Ishikawa (cell line): Measurements from ENCODE around the gene RNU5B-1.

Experiments used
- CEBPB ChIP-seq: IDR thresholded peaks from 2 replicates; pipeline ENCODE4 v1.6.1; 2012
- CREB1 ChIP-seq: IDR thresholded peaks from 2 replicates; pipeline ENCODE4 v1.6.1; 2012; ENCODE audit warnings: low read depth
- EGR1 ChIP-seq: IDR thresholded peaks from 2 replicates; pipeline ENCODE4 v1.6.1; 2012
- EP300 ChIP-seq: IDR thresholded peaks from 2 replicates; pipeline ENCODE4 v1.6.1; 2012; ENCODE audit warnings: borderline replicate concordance
- FOXM1 ChIP-seq: IDR thresholded peaks from 2 replicates; pipeline ENCODE4 v1.6.1; 2012; ENCODE audit warnings: low read depth, borderline replicate concordance
- NFIC ChIP-seq: IDR thresholded peaks from 2 replicates; pipeline ENCODE4 v1.6.1; 2012
- RAD21 ChIP-seq: IDR thresholded peaks from 2 replicates; pipeline ENCODE4 v1.6.1; 2012; ENCODE audit warnings: low read depth
- REST ChIP-seq: IDR thresholded peaks from 2 replicates; pipeline ENCODE4 v1.6.1; 2012; ENCODE audit warnings: low read depth, mild to moderate bottlenecking
- TAF1 ChIP-seq: IDR thresholded peaks from 2 replicates; pipeline ENCODE4 v1.6.1; 2012; ENCODE audit warnings: low read depth, mild to moderate bottlenecking
- TCF12 ChIP-seq: IDR thresholded peaks from 2 replicates; pipeline ENCODE4 v1.6.1; 2012; ENCODE audit warnings: low read depth
- TEAD4 ChIP-seq: IDR thresholded peaks from 2 replicates; pipeline ENCODE4 v1.6.1; 2012
- USF1 ChIP-seq: IDR thresholded peaks from 2 replicates; pipeline ENCODE4 v1.6.1; 2012
- YY1 ChIP-seq: IDR thresholded peaks from 2 replicates; pipeline ENCODE4 v1.6.1; 2012; ENCODE audit warnings: low read depth
- ZBTB7A ChIP-seq: IDR thresholded peaks from 2 replicates; pipeline ENCODE4 v1.6.1; 2012; ENCODE audit warnings: low read depth
- TF ChIP-seq, protein P1 (sequence below): IDR thresholded peaks from 2 replicates; pipeline ENCODE4 v1.6.1; 2012

Gene RNU5B-1

DNA sequence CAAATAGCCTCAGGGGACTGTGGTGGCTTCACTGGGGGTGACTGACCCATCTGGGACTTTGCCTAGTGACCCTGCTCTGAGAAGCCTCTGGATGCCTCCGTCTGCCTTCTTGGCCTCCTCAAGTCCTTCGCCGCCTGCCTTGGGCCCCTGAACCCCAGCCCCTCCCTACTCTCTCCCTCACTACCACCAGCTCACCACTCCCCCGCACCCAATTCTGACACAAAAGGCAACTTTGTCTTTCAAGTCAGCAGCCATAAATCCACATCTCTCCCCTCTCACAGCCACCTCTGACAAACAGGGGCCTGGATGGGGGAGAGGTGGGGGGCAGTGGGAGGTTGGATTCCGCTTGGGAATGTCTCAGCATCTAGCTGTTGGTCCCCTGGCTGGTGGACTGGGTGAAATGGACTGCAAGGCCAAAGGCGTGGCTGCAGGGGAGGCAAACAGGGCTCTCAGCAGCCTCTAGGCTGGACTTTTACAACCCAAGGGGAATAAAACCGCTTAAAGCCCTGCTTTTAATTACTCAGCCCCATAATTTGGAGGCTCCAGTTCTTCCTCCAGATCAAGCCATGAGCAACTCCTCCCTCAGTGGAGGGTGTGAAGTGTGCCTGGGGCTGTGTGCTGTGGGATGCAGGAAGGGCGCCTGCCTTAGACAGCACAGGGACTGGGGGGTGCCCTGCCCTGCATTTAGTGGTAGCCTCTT lies 39.9 kb downstream of the RNU5B-1 start:
- TF ChIP-seq REST (no peak), YY1 (no peak), USF1 (no peak), TEAD4 (no peak), RAD21 (no peak), ZBTB7A (no peak), NFIC (no peak), TCF12 (no peak), EGR1 (no peak), TAF1 (no peak), EP300 (no peak), FOXM1 (no peak), CREB1 (no peak)
- TF ChIP-seq, protein P1, sequence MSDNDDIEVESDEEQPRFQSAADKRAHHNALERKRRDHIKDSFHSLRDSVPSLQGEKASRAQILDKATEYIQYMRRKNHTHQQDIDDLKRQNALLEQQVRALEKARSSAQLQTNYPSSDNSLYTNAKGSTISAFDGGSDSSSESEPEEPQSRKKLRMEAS, result no peak

GRCh38 chr15:65344914-65345275 lies 40.4 kb downstream of the RNU5B-1 start:
- TF ChIP-seq, protein P1, result no peak
- no peak for TF ChIP-seq CREB1
- no peak for TF ChIP-seq YY1
- no peak for TF ChIP-seq TEAD4
- no peak for TF ChIP-seq NFIC
- TF ChIP-seq TAF1, result no peak

DNA sequence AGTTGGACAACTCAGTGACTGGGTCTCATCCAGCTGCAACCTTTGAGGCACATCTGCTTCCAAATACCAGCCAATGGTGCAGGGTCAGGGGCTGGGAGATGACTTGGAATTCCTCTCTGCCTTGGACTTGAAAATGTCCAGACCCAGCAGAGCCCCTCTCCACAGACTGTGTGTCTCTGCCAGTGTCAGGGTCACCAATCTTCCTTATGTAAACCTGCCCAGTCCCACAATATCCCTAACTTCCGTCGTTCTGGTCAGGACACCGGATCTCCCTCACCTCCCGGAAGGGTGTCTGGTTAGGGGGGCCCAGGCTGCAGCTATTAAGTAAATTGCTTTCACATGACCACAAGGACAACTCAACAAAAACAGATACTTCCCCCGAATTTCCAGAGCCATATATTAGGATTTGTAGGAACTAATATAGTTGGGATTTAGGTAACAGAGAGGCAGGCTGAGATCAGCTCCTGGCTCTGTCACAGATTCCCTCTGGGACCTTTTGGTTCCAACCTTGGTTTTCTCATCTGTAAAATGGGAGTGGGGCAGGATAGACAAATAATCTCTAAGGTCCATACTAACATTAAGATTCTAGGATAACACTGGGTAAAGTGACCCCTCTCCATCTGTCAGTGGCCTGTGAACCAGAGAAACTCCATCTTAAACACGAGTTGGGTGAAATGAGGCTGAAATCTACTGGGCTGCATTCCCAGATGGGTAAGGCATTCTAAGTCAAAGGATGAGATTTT lies 42.5 kb downstream of the RNU5B-1 start:
- no peak for TF ChIP-seq TAF1
- no peak for TF ChIP-seq CREB1
- TF ChIP-seq EGR1, result no peak
- TF ChIP-seq EP300, result no peak
- no peak for TF ChIP-seq USF1
- no peak for TF ChIP-seq NFIC
- TF ChIP-seq YY1, result no peak
- TF ChIP-seq, protein P1, result no peak
- TF ChIP-seq TCF12, result no peak
- TF ChIP-seq REST, result no peak
- TF ChIP-seq ZBTB7A, result no peak
- TF ChIP-seq TEAD4, result no peak
- TF ChIP-seq FOXM1, result no peak
- TF ChIP-seq CEBPB, result no peak
- TF ChIP-seq RAD21, result no peak

GRCh38 chr15:65349338-65349737 lies 44.9 kb downstream of the RNU5B-1 start:
- no peak for TF ChIP-seq CEBPB
- TF ChIP-seq REST, result no peak
- TF ChIP-seq EGR1, result no peak
- TF ChIP-seq FOXM1, result no peak
- no peak for TF ChIP-seq TAF1
- no peak for TF ChIP-seq USF1
- TF ChIP-seq, protein P1, result no peak
- TF ChIP-seq TEAD4, result no peak
- TF ChIP-seq TCF12, result no peak
- TF ChIP-seq YY1, result no peak
- TF ChIP-seq ZBTB7A, result no peak
- no peak for TF ChIP-seq CREB1
- no peak for TF ChIP-seq EP300
- no peak for TF ChIP-seq NFIC
